HG03571 (cell line): ENCODE data around the gene MBNL1.
A peak's percentile ranks its signal among the peaks of the same experiment; 100 is the strongest.
"Not testable (repeated sequence)": the region's sequence is repeated elsewhere in the genome, so short reads cannot be mapped to it uniquely, and the experiment has no call there.

ENCODE experiments used
- ATAC-seq: cut with Tn5 transposase; IDR thresholded peaks from one replicate; pipeline ENCODE4 v1.9.1; 2021; ENCODE audit not compliant: unreplicated experiment

The MBNL1 gene

DNA sequence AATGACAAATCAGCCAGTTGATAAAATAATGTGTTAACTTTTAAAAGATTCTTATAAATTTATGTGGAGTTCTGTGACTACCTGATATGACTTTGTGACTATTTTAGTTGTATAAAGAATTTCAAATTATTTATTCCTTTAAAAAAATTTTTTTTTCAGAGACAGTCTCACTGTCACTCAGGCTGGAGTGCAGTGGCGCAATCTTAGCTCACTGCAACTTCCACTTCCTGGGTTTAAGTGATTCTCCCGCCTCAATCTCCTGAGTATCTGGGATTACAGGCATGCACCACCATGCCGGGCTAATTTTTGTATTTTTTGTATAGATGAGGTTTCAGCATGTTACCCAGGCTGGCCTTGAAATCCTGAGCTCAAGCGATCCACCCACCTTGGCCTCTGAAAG is 48.5 kb downstream of the MBNL1 start:
- ATAC-seq, result no peak

DNA sequence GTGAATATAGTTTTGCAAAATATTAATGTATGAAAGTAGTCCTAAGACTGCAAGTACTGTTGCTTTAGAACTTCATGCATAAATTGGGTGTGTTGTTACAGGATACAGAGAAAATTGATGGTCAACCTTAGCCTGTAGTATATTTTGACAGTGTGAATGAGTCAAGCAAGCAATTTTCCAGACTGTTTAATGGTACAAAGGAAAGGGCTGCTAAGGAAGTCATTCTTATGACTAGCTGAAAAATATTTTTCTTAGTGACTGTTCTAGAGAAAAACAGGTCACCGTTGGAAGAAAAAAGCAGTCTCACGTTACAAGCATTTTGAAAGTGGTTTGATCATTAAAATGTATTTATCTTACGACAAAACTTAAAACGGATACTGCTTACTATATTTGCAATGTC is 49.2 kb downstream of the MBNL1 start:
- no peak for ATAC-seq

DNA sequence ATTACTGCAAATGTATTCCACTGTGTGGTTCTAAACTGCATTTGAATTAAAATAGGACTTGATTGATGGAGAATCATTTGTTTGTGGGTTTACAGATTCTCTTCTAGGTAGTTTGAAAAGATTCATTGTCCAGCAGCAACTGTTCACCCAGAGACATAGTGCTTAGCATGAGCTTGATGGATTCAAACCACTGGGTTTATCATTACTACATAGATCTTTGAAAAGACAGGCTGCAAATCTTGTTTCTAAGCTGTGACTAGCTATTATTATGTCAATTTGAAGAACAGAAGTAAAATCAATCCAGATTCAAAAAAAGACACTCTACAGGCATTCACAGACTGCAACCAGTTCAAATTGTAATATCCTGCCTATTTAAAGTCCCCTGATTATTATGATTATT is 49.8 kb downstream of the MBNL1 start:
- no peak for ATAC-seq

DNA sequence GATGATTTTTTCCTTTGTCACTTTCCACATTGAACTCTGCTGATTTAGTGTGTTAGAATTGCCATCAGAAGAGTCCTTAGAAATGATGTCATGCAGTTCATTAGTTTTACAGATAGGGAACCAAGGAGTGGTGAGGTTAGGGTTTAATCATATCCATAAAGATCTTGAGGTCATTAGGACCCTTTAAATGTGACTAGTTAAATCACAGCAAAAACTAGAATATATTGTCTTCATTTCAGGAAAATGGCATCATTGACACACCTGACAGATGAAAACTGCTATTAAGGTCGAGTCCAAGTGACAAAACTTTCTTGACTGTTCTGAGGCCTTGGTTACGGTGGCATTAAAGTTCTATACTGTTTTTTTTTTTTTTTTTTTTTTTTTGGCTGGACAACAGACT is 50.5 kb downstream of the MBNL1 start:
- ATAC-seq, result no peak

DNA sequence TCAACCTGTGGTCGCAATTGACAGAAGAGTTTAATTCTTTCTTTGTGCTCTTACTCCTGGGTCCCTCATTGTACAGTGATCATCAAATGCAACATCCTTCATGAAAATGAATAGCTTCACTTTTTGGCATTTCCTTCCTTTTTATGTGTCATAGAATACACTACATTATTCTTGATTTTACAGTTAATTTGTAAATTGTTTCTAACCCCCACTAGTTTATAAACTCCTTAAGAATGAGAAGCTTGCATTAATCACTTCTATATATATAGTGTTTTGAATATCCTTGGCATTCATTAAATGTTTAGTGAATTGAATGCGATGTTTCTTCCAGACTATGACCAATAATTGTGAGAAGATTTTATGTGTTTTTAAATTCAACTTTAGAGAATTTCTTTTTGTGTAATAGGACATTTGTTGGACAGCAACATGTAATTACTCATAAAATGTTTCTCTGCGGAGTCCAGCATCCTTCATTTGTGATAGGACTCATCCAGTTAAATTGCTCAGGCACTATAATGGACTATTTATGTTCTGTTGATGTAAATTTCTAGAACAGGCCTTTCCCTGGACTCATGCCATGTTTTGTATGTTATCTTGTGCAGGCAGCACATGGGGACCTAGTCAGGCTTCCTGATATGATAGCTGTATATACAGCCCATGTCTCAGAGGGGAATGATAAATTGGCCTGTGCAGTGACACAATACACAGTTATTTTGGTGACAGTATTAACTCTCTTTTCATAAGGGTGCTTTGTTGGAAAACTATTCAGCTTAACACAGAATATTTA is 51.3 kb downstream of the MBNL1 start:
- no peak for ATAC-seq

DNA sequence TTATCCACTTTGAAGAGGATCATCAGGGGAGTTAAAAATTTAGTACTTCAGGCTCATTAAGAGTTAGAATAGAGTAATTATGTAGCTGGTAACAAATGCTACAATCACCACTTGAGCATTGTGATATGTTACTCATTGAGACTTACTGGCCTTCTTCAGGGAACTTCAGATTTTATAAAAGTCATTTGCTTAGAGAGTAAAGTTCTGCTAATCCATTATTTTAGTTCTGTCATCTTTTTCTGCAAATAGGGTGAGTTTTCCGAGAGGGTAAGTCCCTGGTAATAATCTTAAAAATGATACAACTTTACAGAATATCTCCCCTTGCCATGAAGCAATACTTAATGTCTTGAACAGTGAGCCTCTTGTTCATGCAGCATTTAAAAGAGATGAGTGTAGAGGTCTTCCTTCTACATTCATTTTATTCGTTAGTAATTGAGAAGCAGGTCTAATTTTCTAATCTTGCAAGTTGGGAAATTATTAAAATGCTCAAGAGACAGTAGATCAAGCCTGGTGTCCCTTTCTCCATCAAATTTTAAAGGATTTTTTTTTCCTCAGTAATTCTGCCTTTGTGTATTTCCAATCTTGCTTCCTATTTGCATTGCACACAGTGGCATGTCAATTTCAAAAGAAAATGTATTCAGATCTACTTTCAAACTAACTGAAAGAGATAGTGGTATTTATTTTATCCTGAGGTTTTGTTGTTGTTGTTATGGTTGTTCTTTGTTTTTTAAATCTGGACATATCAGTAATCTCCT is 52.6 kb downstream of the MBNL1 start:
- no peak for ATAC-seq

DNA sequence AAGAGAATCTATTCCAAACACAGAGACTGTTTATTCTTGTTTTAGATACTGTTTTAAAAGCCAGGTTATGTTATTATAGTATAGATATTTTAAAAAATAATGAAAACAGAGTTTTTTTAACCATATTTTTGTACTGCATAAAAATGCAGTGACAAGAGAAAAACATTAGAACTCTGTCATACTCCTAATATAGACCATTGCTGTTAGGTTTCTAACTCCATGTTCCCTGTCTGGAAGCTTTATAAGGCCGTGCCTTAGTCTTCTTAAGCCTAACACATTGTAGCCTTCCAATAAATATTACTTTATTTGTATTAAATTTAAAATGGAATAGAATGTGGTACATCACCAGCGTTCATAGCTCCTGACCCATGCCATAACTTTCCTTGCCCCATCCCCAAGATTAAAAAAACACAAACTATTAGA is 53.2 kb downstream of the MBNL1 start:
- ATAC-seq, result no peak

DNA sequence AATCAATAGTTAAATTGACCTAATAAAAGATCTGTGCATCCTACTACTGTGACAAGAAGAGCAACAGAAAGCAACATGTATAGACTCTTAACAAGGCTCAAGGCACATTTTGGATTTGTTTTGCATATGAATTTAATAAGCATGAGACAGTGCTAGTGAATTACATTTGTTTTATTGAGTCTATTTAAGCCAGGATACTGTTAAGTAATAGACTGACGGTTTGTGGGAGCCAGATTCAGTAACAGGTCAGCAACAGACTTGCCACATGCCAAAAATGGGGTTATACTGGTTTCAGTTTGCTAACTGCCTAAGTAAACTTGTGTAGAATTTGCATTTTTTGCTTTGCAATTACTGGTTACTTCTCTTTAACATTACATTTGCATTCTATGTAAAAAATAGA is 54.0 kb downstream of the MBNL1 start:
- peak; percentile 56 for ATAC-seq

DNA sequence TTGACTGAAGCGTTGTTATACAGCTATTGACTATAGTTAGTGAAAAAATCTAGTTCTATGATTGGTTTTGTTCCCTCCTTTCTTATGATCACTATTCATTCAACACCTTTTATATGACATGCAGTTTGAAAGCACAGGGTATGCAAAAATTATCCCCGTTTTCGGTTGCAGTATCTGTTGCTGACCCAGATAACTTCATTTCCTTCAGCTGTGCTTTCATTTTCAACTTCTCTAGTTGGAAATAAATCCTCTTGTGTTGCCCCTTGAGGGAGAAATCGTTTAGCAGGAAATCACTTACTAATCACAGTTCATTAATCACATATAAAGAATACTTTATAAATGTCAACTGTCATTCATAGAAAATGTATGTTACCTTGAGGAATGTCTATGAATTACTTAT is 55.1 kb downstream of the MBNL1 start:
- ATAC-seq, result peak; percentile 73

DNA sequence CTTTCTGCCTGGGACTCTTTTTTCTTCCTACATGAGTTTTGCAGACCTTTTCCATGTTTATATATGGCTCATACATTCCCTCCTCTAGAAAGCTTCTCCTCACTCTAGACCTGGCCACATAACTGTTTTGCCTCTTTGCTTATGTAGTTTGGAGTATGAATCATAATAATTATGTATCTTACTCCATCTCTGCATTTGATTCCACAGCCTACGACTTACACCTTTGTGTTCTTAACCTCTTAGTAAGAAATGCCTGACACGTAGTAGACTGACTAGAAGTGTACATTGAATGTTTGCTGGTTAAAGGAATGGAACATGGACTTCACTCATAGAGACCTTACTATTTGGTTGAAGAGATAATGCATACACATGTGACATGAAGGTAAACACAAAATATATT is 56.4 kb downstream of the MBNL1 start:
- ATAC-seq, result no peak

DNA sequence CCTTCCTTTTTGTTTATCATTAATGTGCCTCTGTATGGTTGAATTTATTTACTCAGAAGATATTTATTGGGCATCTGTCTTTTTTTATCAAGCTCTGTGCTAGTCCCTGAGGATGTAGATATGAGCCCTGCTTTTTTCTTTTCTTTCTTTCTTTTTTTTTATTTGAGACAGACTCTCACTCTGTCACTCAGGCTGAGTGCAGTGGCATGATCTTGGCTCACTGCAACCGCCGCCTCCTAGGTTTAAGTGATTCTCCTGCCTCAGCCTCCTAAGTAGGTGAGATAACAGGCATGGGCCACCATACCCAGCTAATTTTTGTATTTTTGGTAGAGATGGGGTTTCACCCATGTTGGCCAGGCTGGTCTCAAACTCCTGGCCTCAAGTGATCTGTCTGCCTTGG is 58.5 kb downstream of the MBNL1 start:
- ATAC-seq, result no peak

DNA sequence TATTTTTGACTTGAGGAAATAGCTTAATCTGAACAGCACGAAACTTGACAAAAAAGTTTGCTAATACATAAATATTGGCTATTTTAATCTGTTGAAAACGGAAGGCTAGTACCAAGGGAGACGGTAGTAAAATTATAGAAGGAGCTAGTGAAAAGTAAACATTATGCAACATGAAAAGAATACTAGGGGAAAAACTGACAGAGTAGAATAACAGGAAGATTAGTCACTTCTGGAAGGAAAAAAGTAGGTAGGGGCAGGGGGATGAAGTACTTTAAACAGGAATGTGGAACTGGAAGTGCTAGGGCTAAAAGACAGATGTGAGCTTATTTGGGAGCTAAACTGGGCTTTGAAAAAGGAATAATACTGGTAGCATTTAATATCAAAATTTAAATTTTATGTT is 60.1 kb downstream of the MBNL1 start:
- no peak for ATAC-seq

DNA sequence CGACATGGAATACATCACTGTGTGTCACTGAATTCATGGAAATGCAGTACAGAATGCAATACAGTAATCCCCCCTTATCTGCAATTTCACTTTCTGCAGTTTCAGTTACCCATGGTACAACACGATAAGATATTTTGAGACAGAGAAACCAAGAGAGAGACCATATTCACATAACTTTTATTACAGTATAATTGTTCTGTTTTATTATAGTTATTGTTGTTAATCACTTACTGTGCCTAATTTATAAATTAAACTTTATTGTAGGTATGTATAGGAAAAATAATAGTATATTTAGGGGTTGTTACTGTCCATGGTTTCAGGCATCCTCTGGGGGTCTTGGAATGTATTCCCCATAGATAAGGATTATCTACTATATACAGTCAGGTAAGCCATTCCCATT is 61.8 kb downstream of the MBNL1 start:
- ATAC-seq, result no peak

DNA sequence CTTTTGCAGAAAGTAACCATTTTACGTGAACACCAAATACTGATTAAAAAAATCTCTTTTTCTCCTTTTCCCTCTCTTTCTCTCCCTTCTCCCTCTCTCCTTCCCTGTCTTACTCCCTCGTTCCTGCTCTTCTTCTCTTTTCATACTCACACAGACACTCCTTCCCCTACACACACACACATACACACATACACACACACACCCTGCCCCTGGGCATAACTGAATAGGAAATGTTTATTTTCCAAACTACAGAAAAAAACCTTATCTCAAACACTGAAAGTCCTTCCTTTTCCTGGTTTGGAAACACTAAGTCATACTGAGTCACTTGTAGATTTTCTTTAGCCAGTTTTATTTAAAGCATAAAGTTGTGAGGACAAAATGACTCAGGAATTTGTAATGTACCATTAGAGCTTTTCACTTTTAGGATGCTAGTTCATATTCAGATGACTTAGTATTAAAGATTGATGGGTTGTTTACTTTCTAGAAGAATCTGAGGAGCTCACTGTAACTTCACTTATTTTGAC is 62.4 kb downstream of the MBNL1 start:
- no peak for ATAC-seq

DNA sequence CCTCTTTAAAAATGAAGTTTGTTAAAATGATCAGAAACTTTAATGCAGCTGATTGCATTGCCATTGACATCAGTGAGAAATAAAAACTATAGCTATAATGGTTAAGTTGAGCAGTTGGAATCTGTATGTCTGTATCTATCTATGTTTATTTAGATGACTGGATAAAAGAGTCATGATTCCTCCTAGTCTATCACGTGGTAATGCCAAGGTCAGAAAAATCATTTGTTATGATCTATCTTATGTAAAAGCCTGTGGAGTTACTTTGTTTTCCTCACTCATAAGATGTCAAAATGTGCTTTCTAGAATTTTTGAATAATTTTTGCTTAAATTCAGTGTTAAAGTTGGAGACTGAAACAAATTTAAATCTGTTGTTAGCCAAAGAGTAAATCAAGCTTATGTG is 63.3 kb downstream of the MBNL1 start:
- ATAC-seq, result no peak

DNA sequence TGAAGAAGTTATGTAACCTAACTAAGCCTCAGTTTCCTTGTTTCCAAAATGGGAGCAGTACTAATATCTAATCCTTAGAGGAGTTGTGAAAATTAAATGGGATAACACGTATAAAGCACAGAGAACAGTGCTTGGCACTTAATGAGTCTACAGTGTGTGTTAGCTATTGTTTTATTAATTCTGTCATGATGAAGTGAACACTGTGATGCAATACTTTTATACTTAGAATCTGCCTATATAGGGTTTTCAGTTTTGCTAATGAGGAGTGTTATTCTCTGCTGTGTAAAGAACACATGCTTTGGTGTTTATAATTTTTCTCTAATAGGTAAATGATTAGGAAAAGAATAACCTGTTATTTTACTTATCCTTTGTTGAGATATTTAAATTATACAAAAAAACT is 65.2 kb downstream of the MBNL1 start:
- ATAC-seq, result no peak

DNA sequence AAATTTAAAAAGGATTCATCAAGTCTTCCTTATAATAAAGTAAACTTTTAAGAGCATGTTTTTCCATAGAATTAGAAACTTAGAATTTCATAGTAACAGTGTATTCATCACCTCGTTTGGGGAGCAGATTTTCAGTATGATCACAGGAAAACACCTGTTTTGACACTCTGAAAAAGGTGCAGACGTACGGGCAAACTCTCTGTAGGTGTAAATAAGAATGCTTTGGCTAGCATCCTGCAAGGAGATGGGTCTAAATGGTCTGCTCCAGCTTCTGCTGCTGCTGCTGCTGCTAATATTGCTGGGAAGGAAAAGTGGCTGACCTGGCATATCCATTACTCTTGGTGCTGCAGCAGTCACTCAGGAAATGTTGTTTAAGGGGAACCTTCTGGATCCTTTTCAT is 66.0 kb downstream of the MBNL1 start:
- ATAC-seq, result no peak

DNA sequence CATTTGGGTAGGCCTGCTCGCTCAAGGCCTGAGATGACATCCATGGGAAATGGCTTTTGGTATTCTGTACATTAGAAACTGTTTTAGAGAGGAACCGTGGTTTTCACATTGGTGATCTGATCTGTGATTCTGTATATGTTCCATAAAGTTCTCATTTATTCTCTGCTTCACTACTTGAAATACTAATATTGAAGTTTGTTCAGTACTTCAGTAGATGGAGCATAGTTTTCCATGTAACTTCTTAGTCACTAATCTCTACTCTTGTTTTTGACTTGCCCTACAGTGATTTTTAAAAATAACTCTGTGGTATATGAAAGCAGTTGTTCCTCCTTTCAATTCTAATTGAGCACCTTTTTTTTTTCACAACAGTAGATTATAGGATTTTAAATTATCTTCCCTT is 66.5 kb downstream of the MBNL1 start:
- no peak for ATAC-seq

DNA sequence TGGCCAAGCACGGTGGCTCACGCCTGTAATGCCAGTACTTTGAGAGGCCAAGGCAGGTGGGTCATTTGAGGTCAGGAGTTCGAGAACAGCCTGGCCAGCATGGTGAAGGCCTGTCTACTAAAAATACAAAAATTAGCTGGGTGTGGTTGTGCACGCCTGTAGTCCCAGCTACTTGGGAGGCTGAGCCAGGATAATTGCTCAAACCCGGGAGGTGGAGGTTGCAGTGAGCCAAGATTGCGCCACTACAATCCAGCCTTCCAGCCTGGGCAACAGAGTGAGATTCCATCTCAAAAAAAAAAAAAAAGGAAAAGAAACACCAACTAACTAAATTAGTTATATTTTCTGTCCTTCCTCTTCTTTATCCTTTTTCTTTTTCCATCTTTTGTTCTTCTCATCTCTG is 68.6 kb downstream of the MBNL1 start:
- ATAC-seq, result not testable (repeated sequence)

DNA sequence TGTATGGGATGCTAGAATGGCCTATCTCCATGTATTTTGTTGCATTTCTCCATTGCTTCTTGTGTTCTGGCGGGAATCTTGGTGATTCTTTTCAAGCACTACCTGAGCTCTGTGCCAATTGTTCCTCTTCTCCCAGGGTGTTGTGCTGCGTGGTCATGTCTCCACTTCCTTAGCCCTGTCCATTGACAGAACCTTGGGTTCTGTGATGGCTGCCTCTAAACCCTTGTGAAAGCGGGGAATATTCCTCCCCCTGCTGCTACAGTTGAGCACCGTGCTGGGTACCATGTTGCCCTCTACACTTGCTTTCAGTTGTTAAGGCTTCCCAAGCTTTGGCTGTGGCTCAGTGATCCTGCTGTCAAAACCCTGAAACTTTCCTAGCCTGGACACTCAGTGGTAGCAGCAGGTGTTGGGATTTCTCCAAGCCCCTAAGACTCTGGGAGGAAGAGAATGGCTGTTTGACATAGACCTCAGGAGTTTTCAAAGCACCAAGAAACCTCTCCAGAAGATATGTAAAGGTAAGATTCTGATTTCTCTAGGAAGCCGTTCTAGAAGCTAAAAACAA is 69.5 kb downstream of the MBNL1 start:
- ATAC-seq, result no peak

DNA sequence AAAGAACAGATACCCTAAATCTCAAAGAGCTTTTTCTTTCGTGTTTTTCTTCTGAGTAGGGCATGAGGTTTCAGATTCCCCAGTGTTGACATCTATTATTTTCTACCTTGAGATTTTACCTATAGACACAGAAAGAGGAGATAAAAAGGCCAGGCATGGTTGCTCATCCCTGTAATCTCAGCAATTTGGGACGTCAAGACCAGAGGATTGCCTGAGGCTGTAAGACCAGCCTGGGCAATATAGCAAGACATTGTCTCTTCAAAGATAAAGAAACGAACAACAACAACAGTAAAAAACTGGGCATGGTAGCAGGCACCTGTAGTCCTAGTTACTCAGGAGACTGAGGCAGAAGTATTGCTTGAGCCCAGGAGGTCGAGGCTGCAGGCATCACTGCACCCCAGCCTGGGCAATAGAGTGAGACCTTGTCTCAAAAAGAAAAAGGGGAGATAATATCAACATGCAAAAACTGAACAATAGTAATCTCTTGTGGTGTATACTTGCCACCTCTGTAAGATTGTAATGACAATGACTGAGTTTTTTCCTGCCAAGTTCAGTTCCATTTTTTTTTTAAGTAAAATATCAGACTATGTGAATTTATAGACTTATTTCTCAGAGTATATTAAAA is 71.3 kb downstream of the MBNL1 start:
- no peak for ATAC-seq

DNA sequence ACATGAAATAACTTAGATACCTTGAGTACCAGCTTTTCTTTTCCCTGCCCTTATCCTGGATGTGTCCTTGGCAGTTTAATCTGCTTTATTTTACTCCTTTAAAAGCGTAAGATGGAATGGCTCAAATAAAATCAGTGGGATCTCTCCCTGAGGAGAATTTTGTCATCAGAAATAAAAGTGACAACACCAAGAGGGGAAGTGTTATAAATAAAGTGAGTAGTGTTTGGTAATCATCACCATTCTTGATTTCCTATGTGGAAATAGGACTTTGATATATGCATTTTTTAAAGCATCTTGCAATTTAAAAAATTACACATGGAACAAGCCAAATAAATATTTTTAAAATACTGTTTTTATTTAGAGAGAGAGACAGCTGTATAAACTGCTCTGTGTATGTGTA is 76.5 kb downstream of the MBNL1 start:
- no peak for ATAC-seq
